H1 (cell line): ENCODE results near the gene TANC1. TPM values are rescaled to one million over a fixed set of nuclear protein-coding genes. Genes with fewer than 3 reads are reported as not detected.

Experiments
- CTCF ChIA-PET: fragments of 300-600 bp; sonication (Branson Sonifier 250); formaldehyde crosslinking; loops from one replicate; lab custom pipeline; 2021; ENCODE audit not compliant: partially characterized antibody; lab: Charles Lee
- POLR2A ChIA-PET: fragments of 300-600 bp; sonication (Branson Sonifier 250); formaldehyde crosslinking; loops from one replicate; lab custom pipeline; 2021; ENCODE audit warnings: inconsistent platforms; ENCODE audit not compliant: partially characterized antibody; lab: Charles Lee
- DNase-seq, 2 experiments: peaks; one replicate each; pipeline versions ENCODE4 v3.0.0 to v3.0.0-alpha.2; 2010 to 2022; ENCODE audit warnings: low spot score in 2 of 2, low read depth in 1 of 2, mixed read lengths in 1 of 2
- FAIRE-seq: peaks from 2 replicates; lab custom pipeline; 2011; peaks lifted over from hg19 to GRCh38; lab: Jason Lieb, UNC
- H2AFZ ChIP-seq: 2 replicates; pipeline ENCODE4 v1.8.1; 2012; ENCODE audit warnings: low read length, inconsistent platforms
- H2AK5ac ChIP-seq: 2 replicates; pipeline ENCODE4 v1.6.1; 2013; ENCODE audit warnings: low read depth, low read length
- H2BK120ac ChIP-seq: replicated peaks from 2 replicates; pipeline ENCODE3; 2013; ENCODE audit warnings: low read depth, low read length, inconsistent platforms
- H2BK12ac ChIP-seq: 2 replicates; pipeline ENCODE4 v1.6.1; 2013; ENCODE audit warnings: low read depth, low read length
- H2BK15ac ChIP-seq: 2 replicates; pipeline ENCODE4 v1.6.1; 2013; ENCODE audit warnings: low read length
- H2BK20ac ChIP-seq: 2 replicates; pipeline ENCODE4 v1.6.1; 2013; ENCODE audit warnings: low read length
- H2BK5ac ChIP-seq: 2 replicates; pipeline ENCODE4 v1.6.1; 2013; ENCODE audit warnings: low read depth, low read length
- H3K14ac ChIP-seq: 2 replicates; pipeline ENCODE4 v1.6.1; 2013; ENCODE audit warnings: inconsistent platforms; ENCODE audit not compliant: insufficient read length
- H3K18ac ChIP-seq: 2 replicates; pipeline ENCODE4 v1.6.1; 2013; ENCODE audit warnings: low read length; ENCODE audit errors: extremely low read depth
- H3K23ac ChIP-seq: 2 replicates; pipeline ENCODE4 v1.6.1; 2013; ENCODE audit warnings: inconsistent platforms; ENCODE audit not compliant: insufficient read length
- H3K23me2 ChIP-seq: 2 replicates; pipeline ENCODE4 v1.6.1; 2013; ENCODE audit warnings: low read depth, low read length
- H3K27ac ChIP-seq: 2 replicates; pipeline ENCODE4 v1.6.1; 2011; ENCODE audit warnings: low read depth, low read length, inconsistent platforms
- H3K27me3 ChIP-seq, 4 experiments: replicated peaks in 1 of 4; 1 replicate in 1 of 4; 2 replicates in 3 of 4; pipeline versions ENCODE4 v1.6.1 to v1.8.1; 2011 to 2013; ENCODE audit warnings: low read length in 3 of 4, mild to moderate bottlenecking in 3 of 4, inconsistent platforms in 2 of 4, mixed read lengths in 2 of 4, moderate library complexity in 1 of 4; ENCODE audit not compliant: control insufficient read depth in 3 of 4, insufficient read depth in 3 of 4; ENCODE audit errors: extremely low read depth in 1 of 4
- H3K36me3 ChIP-seq, 4 experiments: 2 replicates each; pipeline versions ENCODE4 v1.6.1 to v1.8.1; 2011 to 2013; ENCODE audit warnings: mild to moderate bottlenecking in 4 of 4, low read length in 3 of 4, moderate library complexity in 2 of 4, control low read depth in 1 of 4, inconsistent platforms in 1 of 4; ENCODE audit not compliant: insufficient read depth in 4 of 4, control insufficient read depth in 2 of 4
- H3K4ac ChIP-seq: replicated peaks from 2 replicates; pipeline ENCODE3; 2013; ENCODE audit warnings: low read length, low read depth, mixed read lengths, inconsistent platforms; ENCODE audit not compliant: insufficient read length
- H3K4me1 ChIP-seq, 4 experiments: replicated peaks in 1 of 4; 1 replicate in 1 of 4; 2 replicates in 3 of 4; pipeline versions ENCODE4 v1.6.1 to v1.8.1; 2011 to 2013; ENCODE audit warnings: low read length in 3 of 4, inconsistent platforms in 2 of 4, mixed read lengths in 1 of 4; ENCODE audit not compliant: insufficient read depth in 4 of 4, control insufficient read depth in 3 of 4
- H3K4me2 ChIP-seq, 2 experiments: 2 replicates each; pipeline versions ENCODE4 v1.6.1 to v1.8.1; 2011 to 2013; ENCODE audit warnings: low read depth in 2 of 2, low read length in 2 of 2, control low read depth in 1 of 2, inconsistent platforms in 1 of 2, mild to moderate bottlenecking in 1 of 2; ENCODE audit not compliant: insufficient read depth in 1 of 2
- H3K4me3 ChIP-seq, 4 experiments: fragments of 200-600, 300-600 bp in 1 of 4; sonication (generic), shearing (Covaris generic), sonication (Bioruptor Twin) in 1 of 4; 2 replicates each; pipeline versions ENCODE4 v1.5.1 to v1.8.1; 2011 to 2016; ENCODE audit warnings: low read length in 4 of 4, low read depth in 3 of 4, control low read depth in 2 of 4, inconsistent platforms in 2 of 4, mild to moderate bottlenecking in 2 of 4, mixed read lengths in 1 of 4, moderate library complexity in 1 of 4; ENCODE audit not compliant: insufficient read depth in 2 of 4; ENCODE audit errors: extremely low read depth in 1 of 4
- H3K56ac ChIP-seq: replicated peaks from 2 replicates; pipeline ENCODE3; 2013; ENCODE audit warnings: low read depth, mild to moderate bottlenecking, mixed read lengths, low read length, inconsistent platforms; ENCODE audit not compliant: insufficient read length
- H3K79me1 ChIP-seq: 2 replicates; pipeline ENCODE4 v1.6.1; 2013; ENCODE audit warnings: low read depth, low read length, control low read depth
- H3K79me2 ChIP-seq, 2 experiments: 2 replicates each; pipeline versions ENCODE4 v1.6.1 to v1.8.1; 2012 to 2013; ENCODE audit warnings: low read length in 2 of 2, mild to moderate bottlenecking in 2 of 2, inconsistent platforms in 1 of 2; ENCODE audit not compliant: insufficient read depth in 2 of 2, control insufficient read depth in 1 of 2
- H3K9ac ChIP-seq, 4 experiments: replicated peaks in 1 of 4; 1 replicate in 1 of 4; 2 replicates in 3 of 4; pipeline versions ENCODE4 v1.6.1 to v1.8.1; 2011 to 2013; ENCODE audit warnings: low read depth in 3 of 4, low read length in 3 of 4, control low read depth in 2 of 4, mild to moderate bottlenecking in 2 of 4, moderate library complexity in 2 of 4, inconsistent platforms in 1 of 4; ENCODE audit errors: extremely low read depth in 1 of 4
- H3K9me3 ChIP-seq, 2 experiments: 2 replicates each; pipeline versions ENCODE4 v1.6.1 to v1.8.1; 2012 to 2013; ENCODE audit warnings: mild to moderate bottlenecking in 2 of 2, moderate library complexity in 2 of 2, control low read depth in 1 of 2, inconsistent platforms in 1 of 2, low read depth in 1 of 2, low read length in 1 of 2, mixed read lengths in 1 of 2; ENCODE audit not compliant: insufficient read depth in 2 of 2
- H4K20me1 ChIP-seq, 2 experiments: replicated peaks in 1 of 2; 2 replicates each; pipeline versions ENCODE3 to v1.8.1; 2011 to 2013; ENCODE audit warnings: inconsistent platforms in 2 of 2, low read length in 2 of 2, mild to moderate bottlenecking in 1 of 2; ENCODE audit not compliant: insufficient read depth in 2 of 2, control insufficient read depth in 1 of 2
- H4K5ac ChIP-seq: 2 replicates; pipeline ENCODE4 v1.6.1; 2013; ENCODE audit warnings: low read length, low read depth, mixed read lengths, inconsistent platforms; ENCODE audit not compliant: insufficient read length
- H4K8ac ChIP-seq: 2 replicates; pipeline ENCODE4 v1.8.0; 2013; ENCODE audit warnings: mild to moderate bottlenecking, moderate library complexity, low read length, inconsistent platforms; ENCODE audit not compliant: insufficient read depth; ENCODE audit errors: extremely low read depth
- H4K91ac ChIP-seq: replicated peaks from 2 replicates; pipeline ENCODE3; 2013; ENCODE audit warnings: low read length, mixed read lengths, inconsistent platforms; ENCODE audit not compliant: insufficient read length
- CHD2 ChIP-seq: IDR thresholded peaks from 2 replicates; pipeline ENCODE4 v1.6.1; 2012; ENCODE audit warnings: low read length, improper control_type of control experiment
- CREB1 ChIP-seq: IDR thresholded peaks from 2 replicates; pipeline ENCODE4 v1.6.1; 2012; ENCODE audit warnings: inconsistent platforms
- CTBP2 ChIP-seq: IDR thresholded peaks from 2 replicates; pipeline ENCODE4 v1.7.0; 2011; ENCODE audit warnings: borderline replicate concordance, mild to moderate bottlenecking, moderate library complexity, mixed read lengths, low read length; ENCODE audit not compliant: insufficient read depth, insufficient read length
- CTCF ChIP-seq, 3 experiments: IDR thresholded peaks; 1 replicate in 2 of 3; 2 replicates in 1 of 3; pipeline versions ENCODE4 v1.5.1 to v1.6.1; 2011; ENCODE audit warnings: low read length in 3 of 3, mild to moderate bottlenecking in 3 of 3, inconsistent platforms in 2 of 3, low read depth in 1 of 3, moderate library complexity in 1 of 3; ENCODE audit not compliant: insufficient read depth in 1 of 3; ENCODE audit errors: control extremely low read depth in 1 of 3
- E2F6 ChIP-seq: IDR thresholded peaks from 2 replicates; pipeline ENCODE4 v1.6.1; 2012; ENCODE audit warnings: inconsistent platforms
- JUN ChIP-seq: IDR thresholded peaks from 2 replicates; pipeline ENCODE4 v1.6.1; 2011; ENCODE audit warnings: low read depth, mild to moderate bottlenecking, improper control_type of control experiment, low read length
- POU5F1 ChIP-seq: IDR thresholded peaks from 2 replicates; pipeline ENCODE4 v1.6.1; 2011; ENCODE audit warnings: low read depth, mild to moderate bottlenecking, low read length, moderate library complexity
- RFX5 ChIP-seq: IDR thresholded peaks from 2 replicates; pipeline ENCODE4 v1.6.1; 2011; ENCODE audit warnings: low read depth, low read length, improper control_type of control experiment, borderline replicate concordance
- SIRT6 ChIP-seq: IDR thresholded peaks from one replicate; pipeline ENCODE4 v1.7.1; 2012; ENCODE audit warnings: low read length, inconsistent platforms
- TEAD4 ChIP-seq: IDR thresholded peaks from 2 replicates; pipeline ENCODE4 v1.6.1; 2012; ENCODE audit warnings: low read depth, low read length, inconsistent platforms, mixed read lengths
- ZNF274 ChIP-seq: IDR thresholded peaks from 2 replicates; pipeline ENCODE4 v1.7.0; 2012; ENCODE audit warnings: low read length, borderline replicate concordance; ENCODE audit errors: extremely low read depth
- WGBS, 2 experiments: shearing (Covaris generic) in 1 of 2; methylation state at CpG; one replicate each; pipeline versions ENCODE4 v1.1.6 to v1.1.7; 2013 to 2015; ENCODE audit warnings: low lambda C conversion rate in 2 of 2, mixed read lengths in 2 of 2, inconsistent platforms in 1 of 2, low coverage in 1 of 2, missing lambda C conversion rate in 1 of 2; ENCODE audit not compliant: insufficient replicate concordance in 2 of 2, insufficient coverage in 1 of 2, insufficient read length in 1 of 2; ENCODE audit errors: extremely low coverage in 1 of 2, missing lambda C conversion rate in 1 of 2; 5-methylcytosine and 5-hydroxymethylcytosine counted together
- polyA plus RNA-seq, 7 experiments: library from polyadenylated mRNA; depleted of rRNA in 3 of 7; stranded (reverse) in 5 of 7; unstranded in 2 of 7; fragments of >200 nt in 5 of 7; fragments of 200-250 nt in 2 of 7; gene quantifications; 1 replicate in 5 of 7; 2 replicates in 1 of 7; 4 replicates in 1 of 7; pipeline versions ENCODE4 v1.2.1 to v1.2.3, GENCODE V29; 2011 to 2013; ENCODE audit warnings: missing spikeins in 2 of 7, mixed read lengths in 2 of 7
- total RNA-seq: library from RNA; stranded (reverse); fragmentation: NEBNext Ultra II Directional; extraction: Animal tissue kit (Norgen Biotek cat#: 25700); gene quantifications from 2 replicates; pipeline ENCODE4 v1.2.1, GENCODE V29; 2021

Gene TANC1
- total and polyA plus RNA-seq, 2 of the 8 experiments (the other 6 are each of a cell fraction or from before 2014, with no cell fraction given), result 4.1 to 7.6 TPM

GRCh38 chr2:159192371-159192918, 224.0 kb downstream of the TANC1 start:
- Histone ChIP-seq H4K5ac (no peak overlapping the region), H3K79me1 (no peaks in the 10 kb centered on the region; the same call in 1 of the 2 replicates), H3K18ac (no peak overlapping the region), H2AFZ (no peak overlapping the region), H2BK15ac (no peak overlapping the region), H3K4me3 (no peak overlapping the region), H3K9me3 (no peaks in the 10 kb centered on the region), H4K91ac (no peak overlapping the region), H2AK5ac (no peak overlapping the region), H3K4me2 (no peak overlapping the region), H3K23me2 (no peaks in the 10 kb centered on the region), H3K36me3 (no peaks in the 10 kb centered on the region), H3K27ac (no peak overlapping the region), H2BK20ac (no peak overlapping the region), H2BK5ac (no peak overlapping the region), H3K4ac (no peak overlapping the region), H3K14ac (no peak overlapping the region), H3K79me2 (no peaks in the 10 kb centered on the region), H3K9ac (no peak overlapping the region), H3K27me3 (no peaks in the 10 kb centered on the region), H2BK120ac (no peak overlapping the region), H3K23ac (no peak overlapping the region), H2BK12ac (no peak overlapping the region), H4K20me1 (no peaks in the 10 kb centered on the region), H3K56ac (no peak overlapping the region), H4K8ac (no peak overlapping the region), H3K4me1 (no peaks in the 10 kb centered on the region)
- FAIRE-seq (no peak), DNase-seq (no peak)
- ChIA-PET CTCF (interaction anchor here (0.9 to 1.3 kb wide), 2 partner anchors 22 to 73 kb away, joined by 3 to 5 read pairs; no protein-coding TSS in a partner anchor), POLR2A (no interaction called here)
- WGBS, 2 experiments, result 93% methylated on average over 12 of the region's 12 CpGs; no CpG with 5 or more reads in 1 of the 2 experiments
- TF ChIP-seq RFX5 (no peak), CTCF (IDR thresholded peaks at IDR 0.05; ENCODE audit: control extremely low read depth in 1 of 3, insufficient read depth in 1 of 3, low read depth in 1 of 3, low read length in 3 of 3) (no peak), SIRT6 (no peak), CHD2 (no peak), JUN (no peak), TEAD4 (no peak), CREB1 (no peak), POU5F1 (no peak), CTBP2 (no peak), E2F6 (no peak), ZNF274 (no peak)
